ENCODE results near the gene ROR1.
"Not testable (repeated sequence)": the region's sequence is repeated elsewhere in the genome, so short reads cannot be mapped to it uniquely, and the experiment has no call there.

Gene ROR1

DNA sequence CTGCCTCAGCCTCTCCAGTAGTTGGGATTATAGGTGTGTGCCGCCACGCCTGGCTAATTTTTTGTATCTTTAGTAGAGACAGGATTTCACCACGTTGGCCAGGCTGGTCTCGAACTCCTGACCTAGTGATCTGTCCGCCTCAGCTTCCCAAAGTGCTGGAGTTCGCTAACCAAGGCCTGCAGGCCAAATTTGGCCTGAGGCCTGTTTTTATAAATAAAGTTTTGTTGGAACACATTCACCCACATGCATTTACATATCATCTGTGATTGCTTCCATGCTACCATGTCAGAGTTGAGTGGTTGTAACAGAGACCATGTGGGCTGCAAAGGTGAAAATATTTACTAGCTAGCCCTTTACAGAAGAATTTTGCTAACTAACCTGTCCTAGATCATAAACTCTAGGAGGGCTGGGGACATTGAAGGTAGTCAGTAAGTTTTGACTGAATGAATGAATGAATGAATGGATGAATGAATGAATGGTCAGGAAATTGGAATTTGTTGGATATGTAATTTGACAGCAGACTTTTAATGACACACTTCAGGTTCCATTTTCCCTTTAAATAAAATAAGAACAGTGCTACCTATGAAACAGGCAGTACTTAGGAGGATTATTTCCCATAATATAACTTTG is 38.4 kb downstream of the ROR1 start:
- no peak for DNase-seq
- in situ Hi-C loops (cut with HindIII; ENCODE audit: low pct_ligation_motif_present, low pct_unique_long_range_greater_than_20kb, low sequenced_read_pairs): no loop called here

DNA sequence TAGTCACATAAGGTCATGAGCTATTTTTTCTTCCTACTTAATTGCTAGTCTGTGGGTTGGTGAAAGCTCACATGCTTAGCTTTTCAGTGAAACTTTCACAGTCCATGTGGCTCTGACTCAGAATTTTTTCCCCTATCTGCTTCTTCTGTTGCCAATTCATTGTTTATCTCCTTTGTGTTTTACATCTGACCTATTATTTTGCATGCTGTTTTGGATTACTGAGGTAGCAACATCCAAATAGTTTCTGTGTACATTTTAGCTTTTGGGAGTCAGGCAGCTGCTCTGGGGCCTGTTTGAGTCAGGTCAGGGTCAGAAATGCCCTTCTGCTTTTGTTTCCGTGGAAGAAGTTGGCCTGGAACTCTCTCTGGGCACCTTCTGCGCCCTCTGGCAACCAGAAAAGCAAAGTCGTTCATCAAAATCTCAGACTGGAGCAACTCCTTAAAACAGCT is 40.0 kb downstream of the ROR1 start:
- DNase-seq: peak; percentile 29
- in situ Hi-C loops (cut with HindIII; ENCODE audit: low pct_ligation_motif_present, low pct_unique_long_range_greater_than_20kb, low sequenced_read_pairs): no loop called here

DNA sequence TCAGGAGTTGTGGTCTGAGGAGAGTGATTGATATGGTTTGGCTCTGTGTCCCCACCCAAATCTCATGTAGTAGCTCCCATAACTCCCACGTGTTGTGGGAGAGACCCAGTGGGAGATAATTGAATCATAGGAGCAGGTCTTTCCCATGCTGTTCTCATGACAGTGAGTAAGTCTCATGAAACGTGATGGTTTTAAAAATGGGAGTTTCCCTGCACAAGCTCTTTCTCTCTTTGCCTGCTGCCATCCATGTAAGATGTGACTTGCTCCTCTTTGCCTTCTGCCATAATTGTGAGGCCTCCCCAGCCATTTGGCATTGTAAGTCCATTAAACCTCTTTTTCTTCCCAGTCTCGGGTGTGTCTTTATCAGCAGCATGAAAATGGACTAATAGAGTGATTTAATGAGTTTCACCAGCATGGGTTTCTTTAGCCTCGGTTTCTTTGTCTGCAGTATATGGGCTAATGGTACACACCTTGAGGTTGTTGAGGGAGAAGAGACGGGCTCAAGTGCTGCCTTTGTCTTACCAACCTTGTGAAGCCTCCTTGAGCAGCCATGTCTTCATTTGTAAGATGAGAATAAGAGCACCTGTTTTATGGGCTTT is 42.5 kb downstream of the ROR1 start:
- in situ Hi-C loops (cut with HindIII; ENCODE audit: low pct_ligation_motif_present, low pct_unique_long_range_greater_than_20kb, low sequenced_read_pairs); DNase-seq: not testable (repeated sequence)

DNA sequence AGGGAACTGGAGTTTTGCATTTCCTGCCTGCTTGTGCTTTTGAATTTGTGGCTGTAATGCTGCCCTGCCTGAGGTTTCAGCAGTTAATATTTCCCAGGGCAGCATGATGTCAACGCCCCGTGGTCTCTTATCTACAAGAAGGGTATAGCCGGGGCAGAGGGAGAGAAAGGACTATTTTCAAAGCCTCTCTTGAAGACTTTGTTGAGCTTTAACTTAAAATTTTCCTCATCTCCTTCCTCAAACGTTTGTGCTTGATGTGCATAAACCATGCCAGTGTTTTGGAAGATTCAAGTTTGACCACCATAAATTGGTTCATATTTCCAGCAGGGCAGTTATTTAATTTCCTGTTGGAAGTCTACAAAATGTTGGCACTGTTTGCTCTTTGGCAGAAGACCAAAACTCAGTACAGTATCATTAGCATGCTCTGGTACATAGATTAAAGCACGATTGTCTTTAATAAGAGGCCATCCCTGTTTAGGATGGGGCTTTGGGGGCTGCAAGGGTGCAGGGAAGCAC is 43.4 kb downstream of the ROR1 start:
- in situ Hi-C loops (cut with HindIII; ENCODE audit: low pct_ligation_motif_present, low pct_unique_long_range_greater_than_20kb, low sequenced_read_pairs): no loop called here
- peak; percentile 87 for DNase-seq

DNA sequence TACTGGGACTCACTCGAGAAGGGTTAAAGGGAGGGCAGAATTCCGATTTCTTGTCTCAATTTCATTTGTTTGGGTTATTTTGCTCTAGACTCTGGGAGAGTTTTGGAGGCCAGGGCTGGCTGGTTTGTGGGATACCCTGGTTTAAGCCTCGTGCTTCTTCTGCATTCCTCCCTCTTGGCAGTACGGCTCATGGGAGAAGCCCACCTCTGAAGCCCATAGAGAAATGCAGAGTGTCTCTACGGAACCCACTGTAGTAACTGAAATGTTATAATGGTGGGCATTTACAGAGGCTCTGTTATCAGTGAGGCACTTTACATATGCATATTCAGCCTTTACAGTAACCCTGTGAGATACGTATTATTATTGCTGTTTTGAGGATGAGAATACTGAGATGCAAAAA is 43.9 kb downstream of the ROR1 start:
- DNase-seq: peak; percentile 22
- in situ Hi-C loops (cut with HindIII; ENCODE audit: low pct_ligation_motif_present, low pct_unique_long_range_greater_than_20kb, low sequenced_read_pairs): no loop called here

DNA sequence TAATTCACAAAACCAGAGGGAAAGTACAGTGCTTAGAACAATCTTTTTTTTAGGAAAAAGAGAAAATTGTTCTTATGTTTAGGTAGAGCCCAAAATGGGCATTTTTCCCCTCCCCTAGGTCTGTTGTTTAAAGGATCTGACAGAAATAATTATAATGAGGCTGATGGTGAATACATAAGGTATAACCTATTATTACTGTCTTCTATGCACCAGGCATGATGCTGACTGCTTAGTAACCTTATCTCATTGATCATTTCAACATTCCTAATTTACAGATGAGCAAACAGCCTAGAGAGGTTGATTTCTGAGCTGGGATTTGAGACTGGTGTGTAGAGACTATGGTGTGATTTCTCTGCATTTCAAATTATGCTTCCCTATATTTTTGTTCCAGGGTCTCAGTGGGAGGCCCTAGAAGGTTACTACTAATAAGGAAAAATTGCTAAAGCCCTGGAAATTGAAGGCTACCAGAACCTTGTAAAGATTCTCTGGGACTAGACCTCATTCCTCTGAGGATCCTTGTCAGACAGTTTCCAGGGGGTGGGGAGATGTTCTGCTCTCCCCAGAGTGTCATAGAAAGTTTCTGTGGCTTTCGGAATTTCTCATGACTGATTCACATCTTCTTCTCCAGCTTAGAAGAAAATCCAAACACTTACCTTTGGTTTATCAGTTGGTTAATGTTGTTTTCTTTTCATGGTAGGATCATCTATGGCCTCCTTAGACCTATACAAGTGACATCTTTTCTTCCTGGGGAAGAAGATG is 44.9 kb downstream of the ROR1 start:
- in situ Hi-C loops (cut with HindIII; ENCODE audit: low pct_ligation_motif_present, low pct_unique_long_range_greater_than_20kb, low sequenced_read_pairs): no loop called here
- DNase-seq: no peak

DNA sequence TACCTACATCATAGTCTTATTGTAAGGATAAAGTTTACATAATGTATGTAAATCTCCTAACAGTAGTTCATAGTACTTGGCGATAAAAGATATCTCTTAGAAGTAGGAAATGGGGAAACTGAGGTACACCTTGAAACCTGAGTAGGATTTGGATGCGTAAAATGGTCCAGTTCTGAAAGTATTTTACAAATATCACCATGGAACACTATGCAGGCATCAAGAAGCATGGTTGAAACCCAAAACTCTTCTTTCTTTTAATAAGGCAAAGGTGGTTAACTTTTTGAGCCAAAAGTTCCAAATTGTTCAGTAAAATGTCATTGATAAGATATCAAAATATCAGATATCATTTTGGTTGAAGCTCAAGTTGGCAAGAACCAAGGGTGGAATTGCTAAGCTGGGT is 46.0 kb downstream of the ROR1 start:
- no peak for DNase-seq
- in situ Hi-C loops (cut with HindIII; ENCODE audit: low pct_ligation_motif_present, low pct_unique_long_range_greater_than_20kb, low sequenced_read_pairs): no loop called here

DNA sequence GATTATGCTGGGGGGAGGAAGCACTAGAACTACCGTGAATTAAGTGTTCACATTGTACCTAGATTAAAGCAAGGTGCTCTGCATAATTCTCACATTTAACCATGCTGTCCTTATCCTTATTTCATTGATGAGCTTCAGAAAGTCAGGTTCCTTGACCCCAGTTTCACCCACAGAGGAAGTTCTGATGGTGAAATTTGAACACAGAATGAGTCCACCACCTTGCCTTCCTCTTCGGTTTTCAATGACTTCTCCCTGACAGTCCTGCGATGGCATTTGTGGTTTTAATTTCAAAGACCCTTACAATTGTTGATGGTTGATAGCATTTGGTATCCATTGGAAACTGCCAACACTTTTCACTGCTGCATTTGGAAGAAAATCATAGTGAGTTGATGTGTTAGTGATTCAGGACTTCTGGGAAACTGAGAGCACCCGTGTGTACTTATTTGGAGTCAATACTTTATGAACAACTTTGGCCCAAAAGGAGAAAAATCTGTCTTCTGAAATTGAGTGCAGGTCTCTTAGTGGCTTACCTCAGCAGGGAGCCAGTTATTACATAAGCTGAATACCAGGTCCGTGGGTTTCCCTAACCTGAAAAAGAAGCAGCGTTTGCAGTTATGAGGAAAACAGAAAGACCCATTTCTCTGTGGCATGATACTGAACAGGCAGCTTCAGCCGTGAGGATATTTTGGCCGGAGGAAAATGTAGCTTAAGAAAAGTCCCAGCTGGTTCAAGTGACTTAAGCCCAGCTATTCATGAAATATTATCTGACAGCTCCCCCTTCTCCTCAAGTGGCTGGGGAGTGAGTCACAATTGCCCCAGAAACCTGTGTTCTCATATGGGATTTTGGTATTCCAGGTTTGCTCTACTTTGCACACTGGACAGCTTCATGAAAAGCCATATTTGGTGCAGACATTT is 47.5 kb downstream of the ROR1 start:
- in situ Hi-C loops (cut with HindIII; ENCODE audit: low pct_ligation_motif_present, low pct_unique_long_range_greater_than_20kb, low sequenced_read_pairs): no loop called here
- DNase-seq: peak; percentile 52

DNA sequence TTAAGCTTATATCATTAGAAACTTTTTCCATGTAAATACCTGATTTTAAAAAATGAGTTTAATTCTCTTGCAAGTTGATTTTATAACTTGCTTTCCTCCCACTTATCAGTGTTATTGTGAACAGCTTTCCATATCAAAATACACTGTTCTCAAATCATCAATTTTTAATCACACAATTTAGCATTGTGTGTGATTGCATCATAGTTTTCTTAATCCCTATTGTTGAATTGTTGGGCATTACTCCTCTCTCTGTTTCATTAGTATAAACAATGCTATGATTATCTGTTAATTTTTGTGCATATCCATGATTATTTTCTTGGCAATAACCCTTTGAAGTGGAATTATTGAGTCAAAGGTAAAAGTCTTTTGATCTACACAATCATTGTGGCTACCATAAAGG is 48.7 kb downstream of the ROR1 start:
- in situ Hi-C loops (cut with HindIII; ENCODE audit: low pct_ligation_motif_present, low pct_unique_long_range_greater_than_20kb, low sequenced_read_pairs): no loop called here
- DNase-seq: no peak

DNA sequence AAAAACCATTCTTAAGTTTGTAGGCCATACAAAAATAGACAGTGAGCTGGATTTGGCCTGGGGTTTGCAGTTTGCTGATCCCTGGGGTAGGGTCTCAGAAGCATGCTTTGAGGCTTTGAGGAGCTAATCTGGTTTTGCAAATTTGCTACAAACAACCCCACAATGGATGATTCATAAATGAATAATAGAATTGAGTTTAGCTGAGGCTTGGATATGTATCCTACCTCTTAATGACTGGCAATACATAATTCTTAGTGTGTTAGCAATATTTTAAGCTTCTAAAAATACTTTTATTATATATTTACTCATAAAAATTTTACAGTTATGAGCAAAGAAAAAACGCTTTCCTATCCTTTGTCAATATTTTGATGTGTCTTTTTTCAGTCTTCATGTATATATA is 50.6 kb downstream of the ROR1 start:
- in situ Hi-C loops (cut with HindIII; ENCODE audit: low pct_ligation_motif_present, low pct_unique_long_range_greater_than_20kb, low sequenced_read_pairs): no loop called here
- no peak for DNase-seq

DNA sequence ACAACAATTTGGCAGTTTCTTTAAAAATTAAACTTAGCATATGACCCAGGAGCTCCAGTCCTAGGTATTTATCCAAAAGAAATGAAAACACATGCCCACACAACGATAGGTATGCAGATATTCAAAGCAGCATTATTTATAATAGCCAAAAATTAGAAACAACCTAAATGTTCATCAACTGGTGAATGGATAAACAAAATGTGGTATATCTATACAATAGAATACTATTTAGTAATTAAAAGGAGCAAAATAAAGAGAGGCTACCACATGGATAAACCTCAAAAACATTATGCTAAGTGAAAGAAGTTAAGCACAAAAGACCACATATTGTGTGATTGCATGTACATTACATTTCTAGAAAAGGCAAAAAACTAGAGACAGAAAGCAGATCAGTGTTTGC is 51.3 kb downstream of the ROR1 start:
- in situ Hi-C loops (cut with HindIII; ENCODE audit: low pct_ligation_motif_present, low pct_unique_long_range_greater_than_20kb, low sequenced_read_pairs): no loop called here
- no peak for DNase-seq

DNA sequence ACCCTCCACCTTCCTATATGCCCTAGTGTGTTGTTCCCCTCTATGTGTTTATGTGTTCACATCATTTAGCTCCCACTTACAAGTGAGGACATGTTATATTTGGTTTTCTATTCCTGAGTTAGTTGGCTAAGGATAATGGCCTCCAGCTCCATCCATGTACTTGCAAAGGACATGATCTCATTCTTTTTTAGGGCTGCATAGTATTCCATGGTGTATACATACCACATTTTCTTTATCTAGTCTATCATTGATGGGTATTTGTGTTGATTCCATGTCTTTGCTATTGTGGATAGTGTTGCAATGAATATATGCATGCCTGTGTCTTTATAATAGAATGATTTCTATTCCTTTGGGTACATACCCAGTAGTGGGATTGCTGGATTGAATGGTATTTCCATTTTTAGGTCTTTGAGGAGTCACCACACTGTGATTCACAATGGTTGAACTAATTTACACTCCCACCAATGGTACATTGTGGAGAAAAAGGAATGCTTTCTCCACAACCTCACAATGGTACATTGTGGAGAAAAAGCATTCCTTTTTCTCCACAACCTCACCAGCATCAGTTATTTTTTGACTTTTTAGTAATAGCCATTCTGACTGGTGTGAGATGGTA is 52.5 kb downstream of the ROR1 start:
- in situ Hi-C loops (cut with HindIII; ENCODE audit: low pct_ligation_motif_present, low pct_unique_long_range_greater_than_20kb, low sequenced_read_pairs); DNase-seq: not testable (repeated sequence)

DNA sequence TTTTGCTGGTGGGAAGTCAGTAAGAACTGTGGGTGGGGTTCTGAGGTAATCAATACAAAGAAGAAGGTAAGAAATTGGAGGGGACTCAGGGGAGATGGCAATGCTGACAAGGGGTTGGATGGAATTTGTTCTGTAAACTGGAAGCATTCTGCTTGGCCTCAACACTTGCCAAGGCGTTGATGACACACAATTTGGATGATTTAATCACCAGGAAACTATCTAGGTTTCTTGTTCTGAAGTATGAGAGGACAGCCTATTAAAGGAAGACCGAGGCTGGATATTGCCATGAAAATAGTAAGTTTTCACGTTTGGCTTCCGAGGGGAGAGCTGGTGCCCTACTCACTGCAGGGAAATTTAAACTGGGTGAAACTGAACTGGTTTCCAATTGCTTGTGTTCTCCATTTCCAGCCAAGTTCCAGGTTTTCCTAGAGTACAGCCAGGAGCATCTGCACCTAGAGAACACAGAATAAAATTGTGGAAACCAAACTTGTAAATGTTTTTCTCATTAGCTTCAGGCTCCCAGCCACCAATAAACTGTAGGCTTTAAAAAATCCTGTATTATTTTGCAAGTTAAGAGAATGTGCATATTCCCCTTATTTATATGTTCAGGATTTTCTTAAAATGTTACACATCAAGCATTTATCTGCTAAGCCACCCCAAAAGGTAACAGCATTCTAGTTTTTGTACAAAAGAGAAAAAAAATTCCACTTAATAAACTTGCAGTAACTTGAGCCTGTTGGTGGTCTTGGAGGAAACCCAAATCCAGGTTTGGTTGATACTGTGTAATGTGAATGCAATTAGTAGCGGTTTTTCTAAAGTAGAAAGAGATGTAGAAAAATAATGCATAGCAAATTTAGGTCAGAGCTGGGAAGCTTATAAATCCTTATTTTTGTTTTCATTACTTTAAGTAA is 53.8 kb downstream of the ROR1 start:
- DNase-seq: peak; percentile 43

DNA sequence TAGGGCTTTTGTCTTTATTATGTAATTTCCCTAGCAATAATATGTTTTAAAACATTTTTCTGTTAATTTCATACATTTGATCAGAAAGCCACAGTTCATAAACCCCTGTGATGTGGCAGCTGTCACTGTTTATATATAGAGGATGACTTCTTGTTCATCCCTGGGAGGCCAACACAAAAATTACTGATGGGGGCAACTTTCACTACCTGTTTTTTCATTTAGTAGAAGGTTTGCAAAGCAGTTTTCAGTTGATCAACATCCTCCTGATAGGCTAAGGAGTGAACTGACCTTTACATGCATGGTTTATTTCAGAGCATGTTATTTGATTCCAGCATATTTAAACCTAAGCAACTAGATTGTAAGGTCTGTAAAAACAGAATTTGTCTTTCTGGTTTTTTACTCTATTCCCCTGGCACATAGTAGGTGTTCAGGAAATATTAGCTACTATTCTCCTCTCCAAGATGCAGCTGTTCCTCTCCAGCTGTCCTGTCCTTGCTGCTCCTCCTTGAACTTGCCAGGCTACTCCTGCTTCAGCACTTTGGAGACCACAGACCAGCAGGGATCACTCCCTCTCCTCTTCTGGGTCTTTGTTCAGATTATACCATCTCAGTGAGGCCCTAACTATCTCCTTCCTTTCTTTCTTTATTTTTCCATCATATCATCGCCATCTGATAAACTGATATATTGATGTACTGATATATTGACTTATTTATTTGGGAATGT is 54.7 kb downstream of the ROR1 start:
- no peak for DNase-seq
- in situ Hi-C loops (cut with HindIII; ENCODE audit: low pct_ligation_motif_present, low pct_unique_long_range_greater_than_20kb, low sequenced_read_pairs): no loop called here

More for the DNA sequence above, 53.8 kb downstream of the ROR1 start:
- in situ Hi-C loops (cut with HindIII; ENCODE audit: low pct_ligation_motif_present, low pct_unique_long_range_greater_than_20kb, low sequenced_read_pairs): no loop called here

DNA sequence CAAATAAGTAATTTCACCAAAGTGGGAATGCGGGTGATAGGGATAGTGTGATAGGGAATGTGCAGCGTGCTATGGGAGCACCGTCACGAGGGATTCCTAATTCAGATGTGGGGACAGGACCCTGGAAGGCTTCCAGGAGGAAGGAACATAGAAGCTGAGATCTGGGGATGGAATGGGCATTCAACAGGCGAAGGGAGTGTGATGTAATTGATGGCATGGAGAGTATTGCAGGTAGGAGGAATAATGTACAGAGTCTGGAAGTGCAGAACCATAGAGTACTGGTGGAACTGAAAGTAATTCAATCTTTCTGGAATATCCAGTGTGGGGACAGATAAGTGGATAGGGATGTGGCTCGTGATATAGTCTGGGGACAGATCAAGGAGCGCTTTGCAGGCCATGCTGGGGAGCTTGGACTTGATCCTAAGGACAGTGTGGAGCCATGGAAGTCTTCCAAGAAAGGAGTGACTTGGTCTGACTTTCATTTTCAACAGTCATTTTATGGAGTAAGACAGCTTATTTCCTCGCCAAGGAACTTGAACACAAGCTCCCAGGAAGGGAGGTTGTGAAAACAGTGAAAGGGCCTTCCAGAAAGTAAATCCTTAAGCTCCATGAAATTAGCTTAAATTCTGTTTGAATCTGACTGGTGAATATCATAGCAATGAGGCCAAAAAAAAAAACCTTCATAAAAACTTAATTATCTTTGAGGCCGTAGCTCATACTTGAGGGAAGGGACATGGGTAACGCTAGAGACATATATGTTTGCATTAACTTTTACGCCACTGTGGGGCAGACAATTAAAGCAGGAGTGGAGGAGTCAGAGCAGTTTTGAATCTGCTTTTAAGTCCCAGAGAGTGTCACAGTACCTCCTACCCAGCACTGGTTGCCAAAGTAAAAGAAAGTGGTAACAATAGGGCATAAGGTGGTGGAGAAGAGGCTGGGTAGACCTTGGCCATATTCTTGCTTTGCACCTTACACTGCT is 55.8 kb downstream of the ROR1 start:
- in situ Hi-C loops (cut with HindIII; ENCODE audit: low pct_ligation_motif_present, low pct_unique_long_range_greater_than_20kb, low sequenced_read_pairs): no loop called here
- DNase-seq: no peak

DNA sequence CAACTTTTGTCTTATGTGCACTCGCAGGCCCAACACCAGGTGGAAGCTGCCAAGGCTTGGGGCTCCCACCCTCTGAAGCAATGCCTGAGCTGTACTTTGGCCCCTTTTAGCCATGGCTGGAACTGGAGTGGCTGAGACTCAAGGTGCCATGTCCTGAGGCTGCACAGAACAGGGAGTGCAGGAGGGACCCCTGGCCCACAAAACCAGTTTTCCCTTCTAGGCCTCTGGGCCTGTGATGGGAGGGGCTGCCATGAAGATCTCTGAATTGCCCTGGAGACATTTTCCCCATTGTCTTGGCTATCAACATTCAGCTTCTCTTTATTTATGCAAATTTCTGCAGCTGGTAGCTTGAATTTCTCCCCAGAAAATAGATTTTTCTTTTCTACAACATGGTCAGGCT is 57.6 kb downstream of the ROR1 start:
- DNase-seq: no peak
- in situ Hi-C loops (cut with HindIII; ENCODE audit: low pct_ligation_motif_present, low pct_unique_long_range_greater_than_20kb, low sequenced_read_pairs): no loop called here

Measured in ACHN (cell line).